Large intestine (tissue), 3 donors: ENCODE data around the gene EXOC4. TPM values are rescaled to one million over a fixed set of nuclear protein-coding genes. Genes with fewer than 3 reads are reported as not detected.
A peak's percentile ranks its signal among the peaks of the same experiment; 100 is the strongest.

Experiments used
- DNase-seq, 2 donors: peaks; one replicate each; pipeline versions ENCODE4 v3.0.0 to v3.0.0-alpha.2; 2013
- H3K27ac ChIP-seq: one replicate; pipeline ENCODE4 v1.5.1; 2013; ENCODE audit warnings: low read length
- H3K27me3 ChIP-seq: 2 replicates; pipeline ENCODE4 v1.6.1; 2013; ENCODE audit warnings: low read length; ENCODE audit not compliant: control insufficient read depth, insufficient read depth
- H3K36me3 ChIP-seq: 2 replicates; pipeline ENCODE4 v1.6.1; 2013; ENCODE audit warnings: low read length; ENCODE audit not compliant: control insufficient read depth, insufficient read depth
- H3K4me1 ChIP-seq: one replicate; pipeline ENCODE4 v1.6.1; 2013; ENCODE audit warnings: low read length; ENCODE audit not compliant: control insufficient read depth, insufficient read depth
- H3K4me3 ChIP-seq: one replicate; pipeline ENCODE4 v1.5.1; 2013; ENCODE audit warnings: low read length
- H3K9me3 ChIP-seq: one replicate; pipeline ENCODE4 v1.6.1; 2013; ENCODE audit warnings: mild to moderate bottlenecking, low read depth, low read length, moderate library complexity; ENCODE audit not compliant: control insufficient read depth
- whole genome bisulfite sequencing: methylation state at CpG from one replicate; pipeline ENCODE4 v1.1.5; 2013; ENCODE audit warnings: low lambda C conversion rate; ENCODE audit not compliant: insufficient coverage; 5-methylcytosine and 5-hydroxymethylcytosine counted together
- polyA plus RNA-seq: library from polyadenylated mRNA; unstranded; fragments of 120-200 nt; gene quantifications from one replicate; pipeline ENCODE4 v1.2.1, GENCODE V29; 2013

EXOC4 gene
- polyA plus RNA-seq, 1 donor: 45.4 TPM

DNA sequence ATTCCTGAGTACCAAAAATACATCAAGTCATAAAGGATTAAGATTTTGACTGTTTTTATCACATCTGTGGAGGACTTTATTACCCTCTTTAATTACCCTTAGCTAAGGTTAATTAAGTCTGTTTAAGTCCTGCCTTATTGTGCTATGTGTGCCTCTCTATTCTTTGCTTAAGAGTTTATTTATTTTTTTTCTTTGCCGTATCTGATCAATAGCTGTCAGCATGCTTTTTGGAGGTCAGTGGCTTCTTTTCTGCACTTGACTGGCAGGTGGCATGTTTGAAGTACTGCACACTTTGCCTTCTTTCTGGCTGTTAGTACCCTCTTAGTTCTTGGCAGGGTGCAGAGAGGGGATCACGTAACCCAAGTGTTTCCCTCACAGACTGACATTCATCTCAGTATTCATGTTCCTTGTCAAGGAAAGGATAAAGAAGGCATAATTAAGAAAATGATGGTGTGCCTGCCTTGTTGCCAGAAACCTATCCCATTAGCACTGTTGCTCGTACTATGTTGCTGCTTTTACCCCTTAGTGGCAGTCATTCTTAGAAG is 225.8 kb downstream of the EXOC4 start:
- no peaks in the 10 kb centered on the region for H3K27me3 ChIP-seq
- H3K4me1 ChIP-seq: no peaks in the 10 kb centered on the region
- no peaks in the 10 kb centered on the region for H3K9me3 ChIP-seq
- DNase-seq: no peak
- WGBS: 100% methylated on average over 1 of the region's 3 CpGs
- no peak overlapping the region for H3K4me3 ChIP-seq
- H3K27ac ChIP-seq: no peak overlapping the region
- peaks cover 14% of the 10 kb centered on the region for H3K36me3 ChIP-seq

DNA sequence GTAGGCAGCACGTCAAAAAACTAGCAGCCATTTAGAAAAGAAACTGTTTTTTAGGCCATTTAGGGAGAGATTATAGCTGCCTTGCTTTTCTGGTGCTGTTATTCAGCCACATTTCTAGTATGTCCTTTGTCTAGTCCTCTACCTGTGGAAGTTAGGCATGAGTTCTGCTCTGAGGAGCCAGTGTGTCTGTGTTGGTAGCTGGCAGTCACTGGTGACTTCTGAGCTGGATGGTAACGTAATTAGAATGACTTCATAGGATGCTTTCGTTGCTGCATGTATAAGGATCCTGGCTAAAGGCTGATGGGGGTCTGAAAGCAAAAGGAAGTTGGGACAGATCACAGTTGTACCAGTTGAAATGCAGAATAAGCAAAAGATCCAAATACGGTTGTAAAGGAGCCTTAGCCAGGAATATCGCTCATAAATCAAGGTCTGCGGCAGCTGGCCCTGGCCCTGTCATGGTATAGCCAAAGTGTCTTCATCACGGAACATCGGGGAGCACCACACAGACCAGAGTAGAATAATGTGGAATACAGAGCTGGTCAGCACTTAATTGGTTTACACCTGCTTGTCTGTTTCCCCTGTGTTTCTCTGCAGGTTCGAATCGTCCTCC is 226.7 kb downstream of the EXOC4 start:
- DNase-seq: no peak
- no peak overlapping the region for H3K4me3 ChIP-seq
- H3K4me1 ChIP-seq: no peaks in the 10 kb centered on the region
- H3K36me3 ChIP-seq: peaks cover 14% of the 10 kb centered on the region
- no CpG with 5 or more reads among the region's 10 CpGs for WGBS
- H3K27me3 ChIP-seq: no peaks in the 10 kb centered on the region
- H3K27ac ChIP-seq: no peak overlapping the region
- no peaks in the 10 kb centered on the region for H3K9me3 ChIP-seq

DNA sequence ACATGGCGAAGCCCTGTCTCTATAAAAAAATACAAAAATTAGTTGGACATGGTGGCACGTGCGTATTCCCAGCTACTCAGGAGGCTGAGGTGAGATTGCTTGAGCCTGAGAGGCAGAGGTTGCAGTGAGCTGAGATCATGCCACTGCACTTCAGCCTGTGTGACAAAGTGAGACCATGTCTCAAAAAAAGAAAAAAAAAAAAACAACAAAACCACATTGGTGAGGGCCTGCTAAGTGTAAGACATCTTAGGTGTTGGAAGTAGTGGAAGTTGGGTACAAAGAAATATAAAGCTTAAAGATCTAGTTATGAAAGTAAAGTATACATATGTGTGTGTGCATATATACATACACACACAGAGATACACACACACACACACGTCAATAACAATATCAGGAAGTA is 228.0 kb downstream of the EXOC4 start:
- WGBS: 100% methylated on average over 1 of the region's 4 CpGs
- Histone ChIP-seq H3K36me3 (peaks cover 14% of the 10 kb centered on the region), H3K27ac (no peak overlapping the region), H3K4me1 (no peaks in the 10 kb centered on the region), H3K27me3 (no peaks in the 10 kb centered on the region), H3K9me3 (no peaks in the 10 kb centered on the region), H3K4me3 (no peak overlapping the region)
- no peak for DNase-seq

DNA sequence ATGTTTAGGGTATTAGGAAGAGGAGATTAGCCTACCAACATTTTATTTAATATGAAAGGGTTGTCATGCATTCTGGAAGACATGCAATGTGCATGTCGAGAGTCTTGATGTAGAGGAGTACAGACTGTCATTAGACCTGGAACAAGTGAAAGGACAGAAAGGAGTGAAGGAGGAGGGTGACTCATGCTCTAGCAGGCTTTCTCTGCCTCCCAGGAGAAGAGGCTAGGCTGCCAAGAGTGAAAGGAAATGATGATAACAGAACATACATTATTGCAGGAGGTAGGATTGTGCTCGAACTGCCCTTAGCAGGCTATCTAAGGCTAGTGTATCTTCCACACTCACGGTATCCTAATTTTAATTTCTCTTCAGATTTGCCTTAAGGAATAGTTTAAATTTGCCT is 228.8 kb downstream of the EXOC4 start:
- H3K4me3 ChIP-seq: no peak overlapping the region

DNA sequence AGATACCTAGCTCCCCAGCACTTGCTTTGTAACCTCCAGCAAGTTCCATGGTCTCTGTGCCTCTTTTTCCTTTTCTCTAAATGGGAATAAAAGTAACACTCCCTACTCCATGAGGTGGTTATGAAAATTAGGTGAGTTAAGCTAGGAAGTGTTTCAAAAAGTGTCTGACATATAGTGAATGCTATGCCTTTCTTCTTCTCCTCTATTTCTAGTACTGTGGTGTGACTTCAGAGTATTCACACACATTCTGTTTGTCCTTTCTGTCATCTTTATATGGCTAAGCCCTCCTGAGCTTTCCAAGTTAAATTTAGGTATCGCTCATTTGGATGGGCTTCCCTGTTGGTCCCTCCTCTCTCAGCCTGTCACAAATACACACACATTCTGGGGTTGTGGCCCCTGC is 229.7 kb downstream of the EXOC4 start:
- no peaks in the 10 kb centered on the region for H3K27me3 ChIP-seq
- H3K27ac ChIP-seq: no peak overlapping the region
- no peak for DNase-seq
- H3K9me3 ChIP-seq: no peaks in the 10 kb centered on the region
- H3K36me3 ChIP-seq: peaks cover 14% of the 10 kb centered on the region
- H3K4me1 ChIP-seq: no peaks in the 10 kb centered on the region
- 100% methylated on average over 1 of the region's 1 CpG for WGBS
- H3K4me3 ChIP-seq: no peak overlapping the region

More for the DNA sequence above, 228.8 kb downstream of the EXOC4 start:
- Histone ChIP-seq H3K4me1 (no peaks in the 10 kb centered on the region), H3K27ac (no peak overlapping the region), H3K27me3 (no peaks in the 10 kb centered on the region), H3K36me3 (peaks cover 14% of the 10 kb centered on the region), H3K9me3 (no peaks in the 10 kb centered on the region)
- 100% methylated on average over 1 of the region's 3 CpGs for WGBS
- no peak for DNase-seq

DNA sequence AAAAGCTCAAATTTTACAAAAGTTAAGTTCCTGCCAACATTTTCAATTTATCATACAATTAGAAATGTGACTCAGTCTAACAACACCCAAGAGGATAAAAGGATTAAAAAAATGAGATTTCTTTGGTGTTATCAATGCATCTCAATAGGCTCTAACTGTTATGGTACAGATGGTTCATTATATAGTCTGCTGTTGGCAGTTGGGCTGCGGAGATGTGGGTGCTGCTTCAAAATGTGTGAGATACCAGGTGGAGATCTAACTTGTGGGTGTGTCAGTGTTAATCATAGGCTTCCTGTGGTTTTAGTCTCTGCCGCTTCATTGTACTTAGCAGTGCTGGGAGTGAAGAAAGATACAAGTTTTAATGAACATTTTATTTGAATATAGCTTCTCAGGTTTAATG is 231.2 kb downstream of the EXOC4 start:
- Histone ChIP-seq H3K4me3 (no peak overlapping the region), H3K4me1 (no peaks in the 10 kb centered on the region), H3K9me3 (no peaks in the 10 kb centered on the region), H3K36me3 (peaks cover 14% of the 10 kb centered on the region), H3K27ac (no peak overlapping the region), H3K27me3 (no peaks in the 10 kb centered on the region)
- no CpG with 5 or more reads among the region's 2 CpGs for WGBS
- DNase-seq: no peak

DNA sequence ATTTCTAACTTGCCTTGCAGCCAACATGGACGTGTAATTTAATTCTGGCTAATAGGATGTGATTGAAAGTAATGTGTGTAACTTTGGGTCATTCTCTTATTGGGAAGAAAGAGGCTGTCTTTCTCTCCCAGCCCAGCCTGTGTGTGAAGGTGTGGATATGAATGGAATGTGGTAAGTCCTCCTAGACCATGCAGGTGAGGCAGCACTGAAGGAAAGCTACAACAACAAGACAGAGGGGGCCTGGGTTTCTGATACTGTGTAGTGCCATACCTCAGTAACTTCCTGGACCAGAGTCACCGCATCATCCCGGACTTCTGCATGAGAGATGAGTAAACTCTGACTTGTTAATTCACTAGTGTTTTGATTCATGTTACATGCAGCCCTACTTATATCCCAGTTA is 237.0 kb downstream of the EXOC4 start:
- WGBS: no CpG with 5 or more reads among the region's 3 CpGs
- no peaks in the 10 kb centered on the region for H3K9me3 ChIP-seq
- no peak overlapping the region for H3K27ac ChIP-seq
- H3K36me3 ChIP-seq: no peaks in the 10 kb centered on the region
- H3K27me3 ChIP-seq: no peaks in the 10 kb centered on the region
- H3K4me1 ChIP-seq: peaks cover 7% of the 10 kb centered on the region
- DNase-seq: no peak
- no peak overlapping the region for H3K4me3 ChIP-seq

DNA sequence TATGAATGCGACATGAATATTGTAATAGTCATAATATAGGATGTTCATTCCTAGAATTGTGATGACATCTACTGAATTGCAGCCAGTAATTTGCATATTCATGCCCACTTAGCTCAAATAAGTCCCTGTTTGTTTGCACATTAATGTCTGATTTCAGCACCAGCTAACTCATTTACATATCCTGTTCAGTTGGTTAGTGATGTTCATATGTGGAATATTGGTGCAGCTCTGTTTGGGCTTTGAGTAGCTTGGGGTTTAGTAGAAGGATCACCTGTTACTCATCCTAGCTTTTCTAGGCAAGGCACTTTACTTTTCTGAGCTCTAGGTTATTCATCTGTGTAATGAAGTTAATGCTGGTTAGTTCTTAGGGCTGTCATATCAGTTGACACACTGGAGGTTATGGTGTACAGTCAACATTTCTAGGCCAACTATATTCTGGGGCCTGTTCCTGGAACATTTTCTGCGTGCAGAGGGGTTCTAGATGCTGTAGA is 238.4 kb downstream of the EXOC4 start:
- Histone ChIP-seq H3K36me3 (no peaks in the 10 kb centered on the region), H3K9me3 (no peaks in the 10 kb centered on the region), H3K27ac (no peak overlapping the region), H3K4me3 (no peak overlapping the region), H3K4me1 (peaks cover 7% of the 10 kb centered on the region), H3K27me3 (no peaks in the 10 kb centered on the region)
- no peak for DNase-seq
- no CpG with 5 or more reads among the region's 2 CpGs for WGBS

DNA sequence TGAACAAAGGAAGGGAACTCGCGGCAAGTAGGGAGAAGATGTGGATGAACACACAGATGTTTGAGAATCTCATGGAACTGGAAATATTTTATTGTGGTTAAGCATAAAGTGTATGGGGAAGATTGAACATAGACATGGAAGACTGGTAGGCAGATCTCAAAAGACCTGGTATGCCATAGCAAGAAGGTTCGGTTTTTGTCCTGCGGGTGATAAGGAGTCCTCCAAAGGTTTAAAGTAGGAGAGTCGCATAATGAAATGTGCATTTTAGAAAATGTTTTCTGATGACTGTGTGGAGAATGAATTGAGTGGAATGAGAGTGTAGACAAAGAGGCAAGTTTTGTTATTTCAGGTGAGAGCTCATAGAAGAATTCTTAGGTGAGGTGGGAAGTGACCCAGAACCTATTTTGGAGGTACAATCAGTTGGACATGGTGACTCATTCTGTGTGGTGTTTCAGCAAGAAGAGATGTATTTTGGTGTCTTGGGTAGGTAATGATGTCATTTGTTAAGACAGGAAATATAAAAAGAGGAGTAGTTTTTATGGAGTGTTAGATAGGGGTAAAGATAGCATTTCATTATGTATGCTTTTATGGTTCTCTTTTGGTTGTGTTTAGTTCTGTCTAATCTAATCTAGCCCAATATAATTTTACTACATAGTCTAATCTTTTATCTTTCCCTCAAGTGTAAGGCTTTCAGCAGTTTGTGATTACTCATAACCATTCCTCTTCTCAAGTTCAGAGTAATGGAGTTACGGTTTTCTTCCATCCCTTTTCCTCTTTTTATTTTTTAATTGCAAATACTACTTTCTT is 239.2 kb downstream of the EXOC4 start:
- peak in 1 of 2 donors; percentile 29 for DNase-seq
- Histone ChIP-seq H3K27ac (no peak overlapping the region), H3K27me3 (no peaks in the 10 kb centered on the region), H3K4me1 (peaks cover 7% of the 10 kb centered on the region), H3K36me3 (no peaks in the 10 kb centered on the region), H3K4me3 (no peak overlapping the region), H3K9me3 (no peaks in the 10 kb centered on the region)
- WGBS: 82% methylated on average over 4 of the region's 6 CpGs

DNA sequence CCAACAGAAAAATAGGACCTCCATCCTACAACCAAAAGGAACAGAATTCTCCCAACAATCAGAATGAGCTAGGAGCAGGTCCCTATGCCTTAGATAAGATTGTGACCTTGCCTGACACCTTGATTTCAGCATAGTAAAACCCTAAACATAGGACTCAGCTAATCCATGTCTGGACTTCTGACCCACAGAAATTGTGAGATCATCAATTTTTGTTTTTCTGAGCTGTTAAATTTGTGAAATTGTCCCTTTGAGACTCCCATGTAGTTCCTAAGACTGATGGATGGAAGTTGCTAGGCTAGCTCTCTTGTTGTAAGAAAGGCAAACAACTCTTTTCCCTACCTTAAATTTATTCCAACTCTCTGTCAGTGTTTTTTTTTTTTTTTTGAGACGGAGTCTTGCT is 244.2 kb downstream of the EXOC4 start:
- no peak overlapping the region for H3K27ac ChIP-seq
- WGBS: no CpG with 5 or more reads among the region's 1 CpG
- no peaks in the 10 kb centered on the region for H3K27me3 ChIP-seq

More for the DNA sequence above, 244.2 kb downstream of the EXOC4 start:
- DNase-seq: no peak
- no peaks in the 10 kb centered on the region for H3K9me3 ChIP-seq
- H3K4me1 ChIP-seq: peaks cover 7% of the 10 kb centered on the region
- no peaks in the 10 kb centered on the region for H3K36me3 ChIP-seq
- no peak overlapping the region for H3K4me3 ChIP-seq
